SK-N-DZ (cell line): Measurements from ENCODE around the gene PDE4DIP.
"Not testable (repeated sequence)": the region's sequence is repeated elsewhere in the genome, so short reads cannot be mapped to it uniquely, and the experiment has no call there.

Source experiments
- DNase-seq: peaks from one replicate; pipeline ENCODE4 v3.0.0-alpha.2; 2015; ENCODE audit warnings: low spot score

PDE4DIP gene

DNA sequence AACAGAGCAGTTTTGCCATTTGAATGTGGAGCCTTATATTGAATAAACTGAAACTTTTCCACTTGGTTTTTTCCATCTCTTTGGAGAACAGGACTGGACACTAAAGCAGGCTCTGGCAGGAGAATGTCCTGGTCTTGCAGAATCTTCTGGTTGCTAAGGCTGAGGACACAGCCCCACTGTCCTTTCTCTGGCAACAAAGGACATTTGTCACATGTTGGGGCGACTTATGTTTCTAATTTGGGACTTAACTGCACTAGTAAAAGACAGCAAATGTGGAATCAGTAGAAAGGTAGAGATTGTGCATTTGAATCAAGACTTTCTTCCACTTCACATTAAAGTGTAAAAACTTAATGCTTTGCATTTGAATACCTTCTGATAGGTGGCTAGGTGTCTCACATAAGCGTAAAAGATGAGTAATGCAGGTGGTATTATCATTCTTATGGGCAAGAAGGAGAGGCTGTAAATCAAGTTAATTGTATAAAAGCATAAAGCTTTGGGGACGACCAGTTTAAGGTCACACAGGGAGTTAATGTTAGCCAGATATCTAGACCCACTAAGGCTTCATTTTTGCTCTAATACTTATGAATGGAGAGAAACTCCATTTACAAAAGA is 74.7 kb downstream of the PDE4DIP start:
- not testable (repeated sequence) for DNase-seq

DNA sequence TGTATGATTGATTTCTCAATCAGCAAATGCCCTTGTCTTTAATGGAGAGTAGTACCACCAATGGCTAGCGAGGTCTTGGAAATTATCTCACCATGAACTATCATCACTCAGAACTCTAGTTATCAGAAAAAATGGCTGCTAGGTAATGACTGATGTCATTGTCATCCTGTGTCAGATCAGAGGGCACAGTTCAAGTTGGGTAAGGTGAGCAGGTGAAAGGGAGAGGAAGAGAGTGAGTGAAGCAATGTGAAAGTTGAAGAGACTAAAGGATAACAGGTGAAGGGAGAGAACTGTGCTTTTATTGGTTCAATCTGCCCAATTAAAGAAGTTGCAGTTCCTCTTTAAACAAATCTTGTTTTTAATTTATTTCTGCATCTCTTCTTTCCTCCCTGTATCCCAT is 76.8 kb downstream of the PDE4DIP start:
- DNase-seq = not testable (repeated sequence)

GRCh38 chr1:148923798-148924197 is 79.6 kb downstream of the PDE4DIP start:
- DNase-seq = not testable (repeated sequence)

DNA sequence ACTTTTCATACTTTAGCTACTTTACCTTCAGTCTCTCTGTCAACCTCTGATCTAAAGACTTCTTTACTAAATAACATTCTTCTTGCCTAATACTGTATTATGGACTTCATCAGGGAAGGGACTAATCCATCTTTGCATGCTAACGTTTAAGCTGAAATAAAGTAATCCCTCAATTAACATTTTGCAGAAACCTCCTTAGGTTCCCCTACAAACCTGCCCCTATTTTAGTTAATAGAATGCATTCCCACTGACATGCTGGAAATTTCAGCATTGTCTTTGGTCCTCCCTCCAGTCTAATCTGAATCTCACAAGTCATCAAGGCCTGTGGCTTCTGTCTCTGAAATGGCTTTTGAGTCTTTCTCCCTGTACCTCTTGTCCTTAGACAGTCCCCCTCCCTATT is 83.4 kb downstream of the PDE4DIP start:
- DNase-seq = not testable (repeated sequence)

GRCh38 chr1:148929253-148929652 is 85.0 kb downstream of the PDE4DIP start:
- DNase-seq = not testable (repeated sequence)

- not testable (repeated sequence) for DNase-seq
Measured at GRCh38 chr1:148935381-148936002, 91.3 kb downstream of the PDE4DIP start.

GRCh38 chr1:148942906-148943305 is 98.7 kb downstream of the PDE4DIP start:
- not testable (repeated sequence) for DNase-seq

GRCh38 chr1:148945130-148945529 is 100.9 kb downstream of the PDE4DIP start:
- DNase-seq = not testable (repeated sequence)

GRCh38 chr1:148948768-148949167 is 104.5 kb downstream of the PDE4DIP start:
- DNase-seq = not testable (repeated sequence)

DNA sequence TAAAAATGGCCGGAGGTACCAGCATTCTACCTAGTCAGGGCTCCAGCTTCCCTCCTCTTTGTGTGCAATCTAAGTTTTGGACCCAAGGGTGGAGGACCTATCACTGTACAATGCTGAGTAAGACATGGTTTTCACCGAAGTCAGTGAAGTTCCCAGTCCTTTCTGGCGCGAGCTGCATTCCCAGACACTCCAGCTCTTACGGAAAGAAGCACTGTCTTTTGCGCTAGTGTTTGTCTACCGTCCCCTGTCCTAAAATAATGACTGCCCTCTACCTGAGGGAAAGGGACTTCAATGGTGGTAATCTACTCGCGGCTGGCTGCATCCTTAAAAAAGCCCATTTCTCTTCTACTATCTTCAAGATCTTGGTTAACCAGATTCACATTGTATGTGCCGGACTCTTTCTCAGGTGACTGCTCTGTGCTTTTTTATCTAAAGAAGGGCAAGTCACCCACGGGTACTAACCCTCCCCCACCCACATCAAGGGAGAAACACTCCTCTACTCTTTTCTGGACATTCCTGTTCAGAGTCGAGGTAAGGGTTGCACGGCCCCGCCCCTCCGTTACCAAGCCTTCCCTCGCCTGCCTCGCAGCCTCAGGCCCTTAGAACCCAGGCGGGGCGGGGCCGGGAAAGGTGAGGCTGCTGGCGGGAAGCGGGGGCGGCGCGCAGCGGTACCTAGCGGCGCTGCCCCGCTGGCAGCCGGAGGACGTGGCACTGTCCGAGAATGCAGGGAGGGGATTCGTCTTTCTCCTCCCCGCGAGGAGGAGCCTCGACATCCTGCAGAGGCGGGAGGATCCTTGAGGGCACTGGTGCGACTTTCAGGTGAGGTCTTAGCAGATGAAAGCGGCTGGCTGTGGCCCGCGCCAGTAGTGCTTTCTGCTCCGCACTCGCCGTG is 107.4 kb downstream of the PDE4DIP start:
- peak; percentile 78 for DNase-seq

- DNase-seq = not testable (repeated sequence)
Measured at GRCh38 chr1:148952253-148952937, 108.2 kb downstream of the PDE4DIP start.

- peak; percentile 47 for DNase-seq
Measured at GRCh38 chr1:148952938-148953616, 108.8 kb downstream of the PDE4DIP start.

DNA sequence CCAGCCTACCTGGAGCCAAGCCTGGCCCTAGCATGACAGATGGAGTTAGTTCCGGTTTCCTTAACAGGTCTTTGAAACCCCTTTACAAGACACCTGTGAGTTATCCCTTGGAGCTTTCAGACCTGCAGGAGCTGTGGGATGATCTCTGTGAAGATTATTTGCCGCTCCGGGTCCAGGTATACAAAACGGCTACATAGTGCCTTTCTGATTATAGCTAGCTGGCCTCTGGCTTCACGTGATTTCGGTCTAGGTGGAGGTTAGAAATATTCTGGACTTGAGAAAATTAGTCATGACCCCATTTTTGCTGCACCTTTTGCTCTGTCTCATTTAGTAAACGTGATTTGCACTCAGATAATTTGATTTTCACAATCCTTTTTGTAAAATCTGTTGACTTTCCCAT is 109.5 kb downstream of the PDE4DIP start:
- not testable (repeated sequence) for DNase-seq

DNA sequence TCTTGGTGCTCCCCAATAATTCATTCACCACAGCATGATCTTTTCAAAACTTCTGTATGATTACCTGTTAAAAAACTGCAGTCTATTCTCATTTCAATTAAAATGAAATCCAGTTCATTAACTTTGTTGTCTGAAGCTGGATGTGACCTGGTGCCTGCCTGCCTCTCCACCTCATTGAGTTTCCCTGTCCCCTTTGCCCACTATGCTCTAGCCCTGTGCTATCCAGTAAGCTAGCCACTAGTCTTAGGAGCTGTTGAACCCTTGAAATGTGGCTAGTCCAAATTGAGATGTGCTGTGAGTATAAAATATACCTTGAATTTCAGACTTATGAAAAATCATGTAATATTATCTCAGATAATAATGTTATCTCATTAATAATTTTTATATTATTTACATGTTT is 114.1 kb downstream of the PDE4DIP start:
- not testable (repeated sequence) for DNase-seq

DNA sequence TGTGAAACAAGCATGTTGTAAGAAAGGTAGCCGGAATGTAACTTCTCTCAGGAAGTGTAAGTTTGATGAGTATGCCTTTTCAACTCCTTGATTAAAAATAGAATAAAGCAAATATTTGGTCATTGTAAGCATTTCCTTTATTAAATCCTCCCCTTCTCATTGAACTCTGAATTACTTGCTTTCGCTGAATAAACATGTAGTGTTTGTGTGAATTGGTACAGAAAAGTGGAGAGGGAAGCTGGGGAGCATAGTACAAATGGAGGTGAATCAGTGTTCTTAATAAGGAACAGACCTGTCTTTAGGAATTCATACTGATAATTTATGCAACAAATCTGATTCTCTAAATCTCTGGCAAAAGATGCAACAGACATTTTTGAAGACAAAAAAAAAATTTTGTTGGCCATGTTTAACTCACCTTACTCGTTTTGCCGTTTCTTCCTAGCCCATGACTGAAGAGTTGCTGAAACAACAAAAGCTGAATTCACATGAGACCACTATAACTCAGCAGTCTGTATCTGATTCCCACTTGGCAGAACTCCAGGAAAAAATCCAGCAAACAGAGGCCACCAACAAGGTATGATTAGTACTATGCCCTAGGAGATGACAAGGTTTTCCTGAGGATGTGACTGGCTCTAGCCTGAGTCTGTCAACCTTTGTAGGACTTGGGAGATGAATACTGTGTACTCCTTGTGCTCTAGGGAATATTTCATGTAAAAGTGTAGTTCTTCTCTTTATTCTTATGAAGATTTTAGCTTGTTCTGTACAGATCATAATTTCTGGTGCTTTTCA is 116.2 kb downstream of the PDE4DIP start:
- not testable (repeated sequence) for DNase-seq

DNA sequence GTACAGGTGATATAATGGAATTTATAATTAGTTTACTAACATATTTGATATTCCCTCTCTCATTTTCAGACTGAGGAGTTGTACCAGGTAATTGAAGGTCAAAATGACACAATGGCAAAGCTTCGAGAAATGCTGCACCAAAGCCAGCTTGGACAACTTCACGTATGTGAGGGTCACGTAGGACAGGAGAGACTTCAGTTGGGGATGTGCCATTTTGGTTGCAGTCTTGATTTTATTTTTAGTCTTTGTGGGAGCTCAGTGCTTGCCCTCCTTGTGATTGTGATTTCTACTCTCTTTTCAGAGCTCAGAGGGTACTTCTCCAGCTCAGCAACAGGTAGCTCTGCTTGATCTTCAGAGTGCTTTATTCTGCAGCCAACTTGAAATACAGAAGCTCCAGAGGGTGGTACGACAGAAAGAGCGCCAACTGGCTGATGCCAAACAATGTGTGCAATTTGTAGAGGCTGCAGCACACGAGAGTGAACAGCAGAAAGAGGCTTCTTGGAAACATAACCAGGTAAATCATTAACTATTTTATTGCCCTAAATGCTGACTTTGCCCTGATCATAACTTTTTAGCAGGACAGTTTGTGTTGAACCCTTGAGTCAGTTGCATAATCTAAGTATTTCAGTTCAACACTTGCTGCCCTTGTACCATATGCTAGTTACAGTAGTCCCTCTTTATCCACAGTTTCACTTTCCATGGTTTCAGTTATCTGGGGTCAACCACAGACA is 118.1 kb downstream of the PDE4DIP start:
- not testable (repeated sequence) for DNase-seq

- DNase-seq = not testable (repeated sequence)
Measured at GRCh38 chr1:148966084-148966483, 121.9 kb downstream of the PDE4DIP start.

GRCh38 chr1:148967580-148967979 is 123.4 kb downstream of the PDE4DIP start:
- DNase-seq = not testable (repeated sequence)

DNA sequence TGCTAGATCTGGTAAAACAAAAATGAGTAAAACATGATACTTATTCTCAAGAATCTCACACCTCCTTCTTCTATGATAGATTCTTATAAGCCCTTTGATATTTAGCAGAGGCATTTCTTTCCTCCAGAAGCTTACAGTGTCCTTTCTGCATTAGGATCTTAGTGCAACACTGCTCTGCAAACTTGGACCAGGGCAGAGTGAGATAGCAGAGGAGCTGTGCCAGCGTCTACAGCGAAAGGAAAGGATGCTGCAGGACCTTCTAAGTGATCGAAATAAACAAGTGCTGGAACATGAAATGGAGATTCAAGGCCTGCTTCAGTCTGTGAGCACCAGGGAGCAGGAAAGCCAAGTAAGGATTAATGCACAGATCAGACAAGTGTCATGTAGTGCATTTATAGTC is 124.5 kb downstream of the PDE4DIP start:
- not testable (repeated sequence) for DNase-seq
